ENCODE measurements around the gene FTCDNL1. TPM values are rescaled to one million over a fixed set of nuclear protein-coding genes. Genes with fewer than 3 reads are reported as not detected.

The FTCDNL1 gene
- total RNA-seq, 2 donors from 2014 or later = 0.70 to 1.5 TPM

GRCh38 chr2:199874209-199874608, 23.2 kb upstream of the FTCDNL1 start:
- H3K27ac ChIP-seq (ENCODE audit: low read depth, low read length) = no peak overlapping the region
- H3K4me3 ChIP-seq (ENCODE audit: low read length) = no peak overlapping the region
- no peaks in the 10 kb centered on the region for H3K27me3 ChIP-seq (ENCODE audit: control insufficient read depth, insufficient read depth, low read length, poor library complexity, severe bottlenecking)
- WGBS, 2 experiments (ENCODE audit: insufficient coverage in 1 of 2, insufficient read length in 1 of 2) = 86 to 90% methylated on average over 1 of the region's 1 CpG
- Mint-ChIP-seq H3K27ac (no peak overlapping the region), H3K36me3 (ENCODE audit: low read depth) (peaks cover 6% of the 10 kb centered on the region), H3K27me3 (ENCODE audit: insufficient read depth) (no peaks in the 10 kb centered on the region), H3K4me3 (no peak overlapping the region), H3K9me3 (peaks cover 30% of the 10 kb centered on the region), H3K4me1 (peaks cover 13% of the 10 kb centered on the region)
- peaks cover 19% of the 10 kb centered on the region for H3K9me3 ChIP-seq (ENCODE audit: control insufficient read depth, low read length)
- no peaks in the 10 kb centered on the region for H3K36me3 ChIP-seq (ENCODE audit: control insufficient read depth, insufficient read depth, low read length)
- TF ChIP-seq CTCF (conservative IDR thresholded peaks at IDR 0.05) = no peak
- no peak for DNase-seq
- no peak overlapping the region for H3K9ac ChIP-seq (ENCODE audit: extremely low read depth, low read length, poor library complexity, severe bottlenecking)
- H3K4me1 ChIP-seq (ENCODE audit: control insufficient read depth, insufficient read depth, low read length) = no peaks in the 10 kb centered on the region

- Histone ChIP-seq H3K4me1 (ENCODE audit: control insufficient read depth, insufficient read depth, low read length) (no peaks in the 10 kb centered on the region), H3K4me3 (ENCODE audit: low read length) (no peak overlapping the region), H3K27ac (ENCODE audit: low read depth, low read length) (no peak overlapping the region), H3K9me3 (ENCODE audit: control insufficient read depth, low read length) (peaks cover 19% of the 10 kb centered on the region), H3K9ac (ENCODE audit: extremely low read depth, low read length, poor library complexity, severe bottlenecking) (no peak overlapping the region), H3K27me3 (ENCODE audit: control insufficient read depth, insufficient read depth, low read length, poor library complexity, severe bottlenecking) (no peaks in the 10 kb centered on the region), H3K36me3 (ENCODE audit: control insufficient read depth, insufficient read depth, low read length) (no peaks in the 10 kb centered on the region)
- TF ChIP-seq CTCF (conservative IDR thresholded peaks at IDR 0.05) = no peak
- no peak for DNase-seq
- WGBS, 2 experiments (ENCODE audit: insufficient coverage in 1 of 2, insufficient read length in 1 of 2) = 83 to 88% methylated on average over 1 of the region's 1 CpG
- peaks cover 16% of the 10 kb centered on the region for H3K9me3 Mint-ChIP-seq
- peaks cover 6% of the 10 kb centered on the region for H3K36me3 Mint-ChIP-seq (ENCODE audit: low read depth)
- no peaks in the 10 kb centered on the region for H3K27me3 Mint-ChIP-seq (ENCODE audit: insufficient read depth)
- no peak overlapping the region for H3K4me3 Mint-ChIP-seq
- H3K27ac Mint-ChIP-seq = peak overlapping the region; percentile 41
- H3K4me1 Mint-ChIP-seq = peaks cover 21% of the 10 kb centered on the region
Measured at GRCh38 chr2:199870581-199870980, 19.6 kb upstream of the FTCDNL1 start.

- Histone ChIP-seq H3K4me3 (ENCODE audit: low read length) (no peak overlapping the region), H3K9ac (ENCODE audit: extremely low read depth, low read length, poor library complexity, severe bottlenecking) (no peak overlapping the region), H3K36me3 (ENCODE audit: control insufficient read depth, insufficient read depth, low read length) (no peaks in the 10 kb centered on the region), H3K4me1 (ENCODE audit: control insufficient read depth, insufficient read depth, low read length) (no peaks in the 10 kb centered on the region), H3K9me3 (ENCODE audit: control insufficient read depth, low read length) (peaks cover 10% of the 10 kb centered on the region), H3K27me3 (ENCODE audit: control insufficient read depth, insufficient read depth, low read length, poor library complexity, severe bottlenecking) (no peaks in the 10 kb centered on the region), H3K27ac (ENCODE audit: low read depth, low read length) (no peak overlapping the region)
- Mint-ChIP-seq H3K27me3 (ENCODE audit: insufficient read depth) (no peaks in the 10 kb centered on the region), H3K27ac (peak overlapping the region; percentile 84), H3K9me3 (peaks cover 10% of the 10 kb centered on the region), H3K4me1 (peaks cover 21% of the 10 kb centered on the region), H3K36me3 (ENCODE audit: low read depth) (peaks cover 6% of the 10 kb centered on the region), H3K4me3 (no peak overlapping the region)
- DNase-seq = no peak
- no peak for TF ChIP-seq CTCF (conservative IDR thresholded peaks at IDR 0.05)
- 42 to 60% methylated on average over 1 of the region's 1 CpG for WGBS, 2 experiments (ENCODE audit: insufficient coverage in 1 of 2, insufficient read length in 1 of 2)
Measured at GRCh38 chr2:199869653-199870052, 18.7 kb upstream of the FTCDNL1 start.

Measured in endodermal cell (in vitro differentiated cells).